Measurements from ENCODE around the gene SWI5.

DNA sequence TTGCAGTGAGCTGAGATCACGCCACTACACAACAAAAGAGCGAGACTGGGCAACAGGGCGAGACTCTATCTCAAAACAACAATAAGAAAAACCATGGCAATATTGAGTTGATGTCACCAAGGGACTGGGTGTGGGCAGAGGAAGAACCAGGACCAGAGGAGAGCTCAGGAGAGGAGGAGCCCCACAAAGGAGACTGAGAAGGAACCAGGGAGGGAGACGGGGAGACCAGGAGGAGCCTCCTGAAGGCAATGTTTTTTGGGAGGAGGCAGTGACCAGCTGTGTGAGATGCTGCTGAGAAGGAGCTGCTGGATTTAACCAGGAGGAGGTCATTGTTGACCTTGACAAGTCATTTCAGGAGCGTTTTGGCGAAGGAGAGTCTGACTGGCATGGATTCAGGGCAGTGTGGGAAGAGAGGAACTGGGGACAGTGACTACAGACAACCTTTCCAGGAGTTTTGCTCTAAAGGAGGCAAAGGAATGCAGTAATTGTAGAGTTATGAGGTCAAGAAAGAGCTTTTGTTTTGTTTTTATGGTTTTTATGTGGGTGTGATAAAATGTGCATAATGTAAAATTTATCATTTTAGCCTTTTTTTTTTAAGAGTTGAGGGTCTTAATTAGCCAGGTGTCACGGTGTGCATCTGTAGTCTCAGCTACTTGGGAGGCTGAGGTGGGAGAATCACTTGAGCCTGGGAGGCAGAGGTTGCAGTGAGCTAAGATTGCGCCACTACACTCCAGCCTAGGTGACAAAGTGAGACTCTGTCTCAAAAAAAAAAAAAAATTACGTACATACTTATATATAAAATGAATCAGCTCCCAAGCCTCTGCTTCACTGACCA lies 28.3 kb downstream of the SWI5 start:
- no peak for TF ChIP-seq CTCF (IDR thresholded peaks at IDR 0.05)
- no peak for TF ChIP-seq POLR2A (IDR thresholded peaks at IDR 0.05)
- TF ChIP-seq EP300 (IDR thresholded peaks at IDR 0.05) = no peak
